Hematopoietic multipotent progenitor cell (in vitro differentiated cells): ENCODE results near the gene SLC1A2. TPM values are rescaled to one million over a fixed set of nuclear protein-coding genes. Genes with fewer than 3 reads are reported as not detected.

Source experiments
- DNase-seq, 3 donors: peaks; one replicate each; pipeline ENCODE4 v3.0.0-alpha.2; 2011 to 2015; ENCODE audit warnings: low read depth in 2 of 3, low spot score in 2 of 3
- small RNA-seq: library from RNA; depleted of rRNA; stranded (forward); fragments of <200 nt; gene quantifications from one replicate; pipeline ENCODE3, GENCODE V24; 2012
- total RNA-seq: library from RNA; depleted of rRNA; stranded (reverse); fragments of >200 nt; gene quantifications from one replicate; pipeline ENCODE4 v1.2.3, GENCODE V29; 2012

The SLC1A2 gene
- total RNA-seq, 1 donor, result under 0.01 TPM

DNA sequence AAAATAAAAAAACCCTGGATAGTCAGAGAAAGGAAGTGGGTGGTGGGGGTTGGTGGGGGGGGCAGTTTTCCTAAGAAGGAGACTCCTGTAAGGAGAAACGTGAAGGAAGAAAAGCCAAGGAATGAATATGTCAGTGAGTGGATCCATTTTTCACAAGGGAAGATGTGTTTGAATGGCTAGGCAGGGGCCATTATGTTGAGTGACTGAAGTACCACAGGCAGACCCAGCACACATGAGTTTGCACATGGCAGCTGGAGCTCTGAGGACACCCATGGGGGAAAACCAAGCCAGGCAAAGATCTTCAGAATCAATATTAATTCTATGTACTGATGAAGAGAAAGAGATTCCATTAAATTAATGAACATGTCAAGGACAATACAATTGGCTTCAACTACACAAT is 212.7 kb downstream of the SLC1A2 start:
- no peak for DNase-seq

DNA sequence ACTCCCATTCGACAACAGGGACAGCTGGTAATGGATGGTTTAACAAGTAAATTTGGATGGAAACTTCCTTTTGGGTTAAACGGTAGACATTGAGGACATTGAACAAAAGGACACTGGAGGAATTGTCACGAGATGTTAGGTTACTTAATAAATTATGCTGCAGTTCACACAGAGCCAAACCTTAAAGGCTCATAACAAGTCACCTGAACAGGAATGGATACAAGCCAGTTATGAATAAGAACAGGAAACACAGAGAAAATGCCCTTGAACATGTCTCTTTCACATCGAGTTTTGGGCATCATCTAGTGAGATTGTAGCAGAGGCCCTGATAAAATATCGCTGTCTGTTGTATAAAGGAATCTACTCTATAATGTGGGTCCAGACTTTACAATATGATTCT is 214.7 kb downstream of the SLC1A2 start:
- no peak for DNase-seq

Small RNA genes lying within 50 kb of the gene (small RNA-seq; reads per million reads assigned to genes)
- not detected for gene AC090625.1

Other genes with a start within 250 kb of the SLC1A2 start
- not detected for gene PAMR1, start 106.1 kb upstream of the SLC1A2 start, total RNA-seq
- gene FJX1, start 198.9 kb upstream of the SLC1A2 start, total RNA-seq, result 0.54 TPM
- gene TRIM44, start 243.2 kb upstream of the SLC1A2 start, total RNA-seq, result 28.0 TPM